Epithelial cell of proximal tubule (primary cell): ENCODE measurements around the gene PADI1. TPM values are rescaled to one million over a fixed set of nuclear protein-coding genes. Genes with fewer than 3 reads are reported as not detected.

Experiments
- DNase-seq: peaks from one replicate; pipeline ENCODE4 v3.0.0-alpha.2; 2011; ENCODE audit warnings: low read depth
- H3K4me3 ChIP-seq: 2 replicates; pipeline ENCODE4 v1.5.1; 2011; ENCODE audit warnings: low read depth, mild to moderate bottlenecking, low read length
- CTCF ChIP-seq: conservative IDR thresholded peaks from 2 replicates; pipeline ENCODE4 v1.5.1; 2012; ENCODE audit warnings: low read depth, mild to moderate bottlenecking, low read length
- total RNA-seq: library from RNA; depleted of rRNA; stranded (reverse); fragments of >200 nt; gene quantifications from 2 replicates; pipeline ENCODE4 v1.2.3, GENCODE V29; 2015

The PADI1 gene
- total RNA-seq = 1.1 and 3.4 TPM in 2 replicates

- no peak within 1 kb of the TSS for H3K4me3 ChIP-seq
- DNase-seq = no peak
- no peak for TF ChIP-seq CTCF
These were observed at the start of gene PADI1 for GRCh38 chr1:17204546-17205440. Gene PADI1, plus strand, starts transcription at chr1:17205128. Its CDS starts 90 bp downstream, at chr1:17205218.

- no peak for TF ChIP-seq CTCF
- no peak for DNase-seq
- no peak overlapping the region for H3K4me3 ChIP-seq
These were observed 49.5 kb upstream of the PADI1 start for GRCh38 chr1:17155257-17155920.

- H3K4me3 ChIP-seq = no peak overlapping the region
- no peak for TF ChIP-seq CTCF
- DNase-seq = no peak
These were observed 48.8 kb upstream of the PADI1 start for GRCh38 chr1:17156108-17156507.

- no peak for DNase-seq
- H3K4me3 ChIP-seq = no peak overlapping the region
- no peak for TF ChIP-seq CTCF
These were observed 46.0 kb upstream of the PADI1 start for GRCh38 chr1:17158961-17159360.

- no peak for DNase-seq
- H3K4me3 ChIP-seq = no peak overlapping the region
- no peak for TF ChIP-seq CTCF
These were observed 43.7 kb upstream of the PADI1 start for GRCh38 chr1:17161137-17161740.

GRCh38 chr1:17161926-17162800 is 42.8 kb upstream of the PADI1 start:
- no peak for DNase-seq
- no peak overlapping the region for H3K4me3 ChIP-seq
- no peak for TF ChIP-seq CTCF
